GM12892 (cell line): ENCODE results near the gene HDAC6.
"Not testable (repeated sequence)": the region's sequence is repeated elsewhere in the genome, so short reads cannot be mapped to it uniquely, and the experiment has no call there.

ENCODE experiments used
- DNase-seq: peaks from one replicate; pipeline ENCODE4 v3.0.0; 2011; ENCODE audit not compliant: insufficient read length
- FAIRE-seq: peaks from 2 replicates; lab custom pipeline; 2011; peaks lifted over from hg19 to GRCh38; lab: Jason Lieb, UNC
- POLR2A ChIP-seq: IDR thresholded peaks from 2 replicates; pipeline ENCODE4 v1.6.1; 2011; ENCODE audit warnings: low read depth, low read length, control low read depth
- POLR2AphosphoS5 ChIP-seq: IDR thresholded peaks from 2 replicates; pipeline ENCODE4 v1.6.1; 2011; ENCODE audit warnings: low read depth, low read length, control low read depth
- TAF1 ChIP-seq: IDR thresholded peaks from 2 replicates; pipeline ENCODE4 v1.6.1; 2011; ENCODE audit warnings: low read depth, mild to moderate bottlenecking, control low read depth, low read length, borderline replicate concordance

Gene HDAC6

DNA sequence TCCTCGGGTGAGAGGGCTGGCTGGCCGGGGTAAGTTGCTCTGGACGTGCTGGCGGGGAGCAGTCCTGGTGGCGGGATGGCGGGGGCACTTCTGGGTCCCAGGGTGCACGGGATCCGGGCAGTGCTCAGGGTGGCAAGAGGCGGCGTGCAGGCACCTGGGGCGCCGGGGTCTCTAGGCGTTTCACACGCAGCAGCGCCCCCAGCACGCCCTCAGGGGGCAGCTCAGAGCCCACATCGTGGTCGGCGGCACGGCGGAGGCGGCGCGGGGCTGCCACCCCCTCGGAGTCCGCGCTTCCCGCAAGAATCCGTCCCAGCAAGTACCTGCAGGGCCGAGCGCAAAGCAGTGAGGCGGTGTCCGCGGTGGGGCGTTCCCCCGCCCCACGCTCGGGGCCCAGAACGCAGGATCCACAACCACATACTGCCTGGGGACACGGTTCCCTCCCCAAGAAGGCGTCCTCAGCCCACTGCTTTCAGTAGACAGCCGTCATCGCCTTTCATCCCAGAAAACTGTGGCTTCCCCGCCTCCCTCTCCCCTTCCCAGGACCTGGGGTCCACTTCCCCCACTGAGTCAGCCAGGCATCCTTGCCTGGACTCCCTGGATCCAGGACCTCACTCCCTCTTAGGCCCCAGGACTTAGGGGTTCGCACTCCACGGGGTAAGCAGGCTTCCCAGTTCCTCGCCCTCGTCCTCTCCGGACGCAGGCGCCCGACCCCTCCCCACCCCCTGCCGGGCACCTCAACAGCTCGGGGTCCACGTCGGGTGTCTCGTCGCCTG, 29.5 kb downstream of the HDAC6 start:
- TF ChIP-seq POLR2AphosphoS5 (no peak), POLR2A (no peak), TAF1 (no peak)
- DNase-seq = no peak
- FAIRE-seq = no peak

DNA sequence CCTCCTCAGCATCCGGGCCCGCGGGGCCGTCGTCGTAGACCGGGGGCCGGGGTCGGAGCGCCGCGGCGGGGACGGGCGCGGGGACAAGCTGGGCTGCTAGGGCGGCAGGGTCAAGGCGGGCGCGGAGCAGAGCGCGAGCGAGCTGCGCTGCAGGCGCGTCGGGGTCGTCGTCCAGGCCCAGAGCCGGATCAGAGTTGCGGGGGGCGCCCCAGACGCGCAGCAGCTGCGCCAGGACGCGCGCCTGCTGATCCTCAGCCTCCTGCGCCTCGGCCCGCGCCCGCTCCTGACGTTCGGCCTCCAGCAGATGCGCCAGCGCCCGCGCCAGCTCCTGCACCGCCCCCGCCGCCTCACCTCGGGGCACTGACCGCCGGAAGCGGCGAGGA, 30.0 kb downstream of the HDAC6 start:
- TF ChIP-seq POLR2A (no peak), POLR2AphosphoS5 (no peak), TAF1 (no peak)
- no peak for FAIRE-seq
- no peak for DNase-seq

DNA sequence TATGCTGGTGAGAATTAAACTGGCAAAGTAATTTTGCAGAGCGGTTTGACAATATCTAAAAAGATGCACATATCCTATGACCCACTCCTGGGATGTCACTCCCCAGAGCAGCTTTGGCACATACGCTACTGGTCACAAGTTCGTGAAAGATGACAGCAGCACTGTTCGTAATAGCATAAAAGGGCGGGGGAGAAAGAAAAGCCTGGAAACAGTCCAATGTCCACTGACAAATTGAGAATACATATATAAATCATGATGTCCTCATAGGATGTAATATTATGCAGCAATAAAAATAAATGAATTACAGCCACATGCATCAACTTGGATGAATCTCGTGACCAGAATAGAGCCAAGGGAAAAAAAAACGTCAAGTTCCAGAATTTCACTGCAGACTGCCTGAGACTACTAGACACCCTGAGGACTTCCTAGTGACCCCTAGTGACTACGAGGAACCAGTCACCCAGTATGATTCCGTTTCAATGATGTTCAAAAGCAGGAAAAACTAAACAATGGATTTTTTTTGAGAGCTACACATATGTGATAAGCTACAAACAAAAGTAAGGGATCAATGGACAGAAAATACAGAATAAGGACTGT, 31.8 kb downstream of the HDAC6 start:
- DNase-seq = no peak
- no peak for FAIRE-seq
- no peak for TF ChIP-seq POLR2AphosphoS5
- no peak for TF ChIP-seq POLR2A
- TF ChIP-seq TAF1 = no peak

DNA sequence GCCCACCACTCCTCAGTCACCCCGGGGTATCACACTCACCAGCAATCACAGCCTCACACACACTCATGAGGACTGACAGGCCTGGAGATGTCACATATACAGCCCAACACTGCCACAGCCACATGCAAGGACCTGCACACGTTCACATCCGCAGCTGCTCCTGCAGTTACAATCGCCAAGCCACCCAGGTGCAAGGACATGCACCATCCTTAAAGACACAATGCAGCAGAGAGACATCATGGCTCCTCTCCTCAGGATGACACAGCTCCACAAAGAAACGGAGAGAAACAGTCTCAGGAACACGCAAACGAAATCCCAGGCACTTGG, 32.5 kb downstream of the HDAC6 start:
- FAIRE-seq (no peak), DNase-seq (no peak)

DNA sequence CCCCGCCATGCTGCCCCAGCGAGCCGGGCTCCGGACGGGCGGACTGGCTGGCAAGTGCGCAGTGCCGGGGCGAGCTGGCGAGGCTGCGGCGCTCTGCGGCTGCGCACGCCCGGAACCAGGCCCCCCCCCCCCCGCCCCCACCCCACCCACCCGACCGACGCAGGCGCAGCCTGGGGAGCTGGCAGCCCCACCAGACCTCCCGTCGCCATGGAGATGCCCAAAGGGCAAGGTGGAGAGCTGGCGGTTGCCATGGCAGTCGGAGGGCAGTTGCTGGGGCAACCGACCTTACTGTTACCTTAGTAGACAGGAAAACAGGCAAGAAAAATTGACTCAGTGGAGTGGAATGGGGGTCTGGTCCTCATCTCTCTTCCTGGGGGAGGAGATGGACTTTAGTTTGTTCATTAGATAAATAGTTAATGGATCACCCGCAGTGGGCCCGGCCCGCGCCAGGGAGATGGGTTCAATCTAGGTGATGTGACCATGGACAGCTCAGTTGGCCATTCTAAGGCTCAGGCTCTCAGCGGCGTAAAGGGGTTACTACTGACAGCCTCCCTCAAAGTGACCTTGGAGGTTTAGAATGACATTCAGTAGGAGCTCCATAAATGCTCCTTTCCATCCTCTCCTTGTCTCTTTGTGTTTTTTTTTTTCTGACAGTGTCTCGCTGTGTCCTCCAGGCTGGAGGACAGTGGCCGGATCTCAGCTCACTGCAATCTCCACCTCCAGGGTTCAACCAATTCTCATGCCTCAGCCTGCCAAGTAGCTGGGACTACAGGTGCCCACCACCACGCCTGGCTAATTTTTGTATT, 33.9 kb downstream of the HDAC6 start, which contains the start of gene PCSK1N:
PCSK1N (minus strand) TSS at position 87 of the 806 bp plus-strand sequence; CDS start at position 9, 78 bp downstream.
- FAIRE-seq = no peak
- no peak for TF ChIP-seq POLR2AphosphoS5
- TF ChIP-seq POLR2A = no peak
- TF ChIP-seq TAF1 = no peak
- DNase-seq = no peak

More for the DNA sequence above, 32.5 kb downstream of the HDAC6 start:
- TF ChIP-seq POLR2A = no peak
- no peak for TF ChIP-seq POLR2AphosphoS5
- no peak for TF ChIP-seq TAF1

DNA sequence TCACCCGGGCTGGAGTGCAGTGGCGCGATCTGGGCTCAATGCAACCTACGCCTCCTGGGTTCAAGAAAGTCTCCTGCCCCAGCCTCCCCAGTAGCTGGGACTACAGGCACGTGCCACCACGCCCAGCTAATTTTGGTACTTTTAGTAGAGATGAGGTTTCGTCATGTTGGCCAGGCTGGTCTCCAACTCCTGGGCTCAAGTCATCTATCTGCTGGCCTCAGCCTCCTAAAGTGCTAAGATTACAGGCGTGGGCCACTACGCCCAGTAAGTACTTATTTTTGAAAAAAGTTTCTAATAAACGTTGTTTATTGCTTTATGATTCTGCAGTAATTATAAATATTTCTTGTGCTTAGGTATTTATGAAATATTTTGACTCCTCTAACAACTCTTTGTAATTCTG, 37.8 kb downstream of the HDAC6 start:
- no peak for FAIRE-seq
- no peak for TF ChIP-seq POLR2AphosphoS5
- TF ChIP-seq POLR2A = no peak
- no peak for TF ChIP-seq TAF1
- DNase-seq = no peak

DNA sequence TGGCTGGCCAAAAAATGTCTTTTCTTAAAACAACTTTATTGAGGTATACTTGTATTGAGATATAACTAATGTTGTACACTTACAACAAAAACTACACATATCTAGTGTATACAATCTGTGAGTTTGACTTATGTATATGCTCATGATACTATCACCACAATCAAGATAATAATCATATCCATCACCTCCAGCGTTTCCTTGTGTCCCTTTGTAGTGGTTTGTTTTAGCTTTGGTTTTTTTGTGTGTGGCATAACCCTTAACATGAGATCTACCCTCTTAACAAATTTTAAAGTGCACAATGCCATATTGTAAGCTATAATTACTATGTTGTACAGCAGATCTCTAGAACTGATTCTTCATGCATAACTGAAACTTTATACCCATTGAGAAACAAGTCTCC, 47.0 kb downstream of the HDAC6 start:
- DNase-seq (no peak), FAIRE-seq (no peak)
- TF ChIP-seq POLR2AphosphoS5 = no peak
- no peak for TF ChIP-seq POLR2A
- no peak for TF ChIP-seq TAF1

DNA sequence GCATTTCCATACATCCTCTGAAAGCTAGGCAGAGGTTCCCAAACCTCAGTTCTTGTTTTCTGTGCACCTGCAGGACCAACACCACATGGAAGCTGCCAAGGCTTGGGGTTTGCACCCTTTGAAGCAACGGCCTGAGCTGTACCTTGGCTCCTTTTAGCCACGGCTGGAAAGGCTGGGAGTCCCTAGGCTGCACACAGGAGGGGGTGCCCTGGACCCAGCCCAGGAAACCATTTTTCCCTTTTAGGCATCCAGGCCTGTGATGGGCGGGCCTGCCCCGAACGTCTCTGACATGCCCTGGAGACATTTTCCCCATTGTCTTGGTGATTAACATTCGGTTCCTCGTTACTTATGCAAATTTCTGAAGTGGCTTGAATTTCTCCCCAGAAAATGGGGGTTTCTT, 51.0 kb downstream of the HDAC6 start:
- DNase-seq (no peak), FAIRE-seq (no peak)
- TF ChIP-seq POLR2A = no peak
- no peak for TF ChIP-seq POLR2AphosphoS5
- no peak for TF ChIP-seq TAF1

DNA sequence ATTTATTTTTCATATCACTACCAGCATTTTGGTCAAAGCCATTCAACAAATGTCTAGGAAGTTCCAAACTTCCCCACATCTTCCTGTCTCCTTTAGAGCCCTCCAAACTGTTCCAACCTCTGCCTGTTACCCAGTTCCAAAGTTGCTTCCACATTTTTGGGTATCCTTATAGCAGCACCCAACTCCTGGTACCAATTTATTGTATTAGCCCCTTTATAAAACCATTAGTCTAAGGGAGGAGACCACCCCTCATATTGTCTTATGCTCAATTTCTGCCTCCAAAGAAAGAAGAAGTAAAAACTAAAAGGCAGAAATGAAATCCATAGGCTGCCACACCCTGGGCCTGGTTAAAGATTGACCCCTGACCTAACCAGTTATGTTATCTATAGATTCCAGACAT, 51.6 kb downstream of the HDAC6 start:
- FAIRE-seq, DNase-seq: not testable (repeated sequence)

DNA sequence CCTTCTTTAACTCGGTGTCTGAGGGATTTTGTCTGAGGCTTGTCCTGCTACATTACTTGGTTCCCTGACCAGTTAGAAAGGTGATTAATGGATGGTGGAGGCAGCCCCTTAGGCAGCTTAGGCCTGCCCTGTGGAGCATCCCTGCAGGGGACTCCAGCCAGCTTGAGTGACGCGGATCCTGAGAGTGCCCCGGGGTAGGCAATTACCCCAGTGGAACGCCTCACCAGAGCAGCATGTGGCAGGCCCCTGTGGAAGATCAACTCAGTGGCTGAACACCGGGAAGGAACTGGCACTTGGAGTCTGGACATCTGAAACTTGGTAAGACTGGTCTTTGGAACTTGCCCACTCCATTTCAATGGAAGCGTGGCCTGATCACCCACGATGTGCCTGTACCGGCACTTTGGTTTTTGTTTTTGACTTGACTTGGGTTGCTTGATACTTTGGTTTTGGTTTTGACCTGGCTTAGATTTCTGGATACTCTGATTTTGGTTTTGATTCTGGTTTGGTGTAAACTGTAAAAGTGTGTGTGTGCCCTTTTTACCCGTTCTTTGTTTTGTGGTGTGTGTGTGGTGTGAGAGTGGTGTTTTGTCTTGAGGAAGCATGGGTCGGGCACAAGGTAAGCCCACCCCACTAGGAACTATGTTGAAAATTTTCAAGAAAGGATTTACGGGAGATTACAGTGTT, 52.4 kb downstream of the HDAC6 start:
- DNase-seq, FAIRE-seq: not testable (repeated sequence)

DNA sequence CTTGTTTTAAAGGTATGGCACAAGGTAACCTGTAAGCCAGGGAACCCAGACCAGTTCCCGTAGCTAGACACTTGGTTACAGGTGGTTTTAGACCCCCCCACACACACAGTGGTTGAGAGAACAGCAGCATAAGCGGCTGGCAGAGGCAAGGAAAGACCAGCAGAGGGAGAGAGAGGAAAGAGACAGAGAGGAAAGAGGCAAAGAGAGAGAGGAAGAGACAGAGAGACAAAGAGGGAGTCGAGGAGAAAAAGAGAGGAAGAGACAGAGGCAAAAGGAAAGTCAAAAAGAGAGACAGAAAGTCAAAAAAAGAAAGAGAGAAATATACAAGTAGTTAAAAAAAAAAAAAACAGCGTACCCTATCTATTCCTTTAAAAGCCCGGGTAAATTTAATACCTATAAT, 53.0 kb downstream of the HDAC6 start:
- TF ChIP-seq TAF1 = no peak
- TF ChIP-seq POLR2A = no peak
- TF ChIP-seq POLR2AphosphoS5 = no peak
- DNase-seq (no peak), FAIRE-seq (no peak)

DNA sequence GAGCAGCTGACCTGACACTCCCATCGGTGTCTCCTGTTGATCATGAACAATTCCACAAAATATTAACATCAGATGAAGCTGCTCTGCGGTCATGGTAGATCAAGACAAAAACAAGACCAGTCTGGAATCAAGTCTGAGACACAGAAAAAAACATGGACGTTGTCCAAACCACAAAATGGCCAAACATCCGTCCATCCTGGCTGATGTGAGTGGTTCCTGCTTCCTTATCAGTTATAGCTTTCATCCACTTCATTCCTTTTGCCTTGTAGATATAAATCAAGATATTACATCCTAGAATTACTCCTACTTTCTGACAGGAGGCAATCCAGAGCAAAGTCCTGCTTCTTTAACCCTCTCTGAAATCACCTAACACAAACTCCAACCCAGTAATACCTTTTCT, 62.3 kb downstream of the HDAC6 start:
- TF ChIP-seq POLR2AphosphoS5 = no peak
- TF ChIP-seq TAF1 = no peak
- no peak for TF ChIP-seq POLR2A
- DNase-seq = no peak

DNA sequence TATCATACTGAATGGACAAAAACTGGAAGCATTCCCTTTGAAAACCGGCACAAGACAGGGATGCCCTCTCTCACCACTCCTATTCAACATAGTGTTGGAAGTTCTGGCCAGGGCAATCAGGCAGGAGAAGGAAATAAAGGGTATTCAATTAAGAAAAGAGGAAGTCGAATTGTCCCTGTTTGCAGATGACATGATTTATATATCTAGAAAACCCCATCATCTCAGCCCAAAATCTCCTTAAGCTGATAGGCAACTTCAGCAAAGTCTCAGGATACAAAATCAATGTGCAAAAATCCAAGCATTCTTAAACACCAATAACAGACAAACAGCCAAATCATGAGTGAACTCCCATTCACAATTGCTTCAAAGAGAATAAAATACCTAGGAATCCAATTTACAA, 70.2 kb downstream of the HDAC6 start:
- FAIRE-seq, DNase-seq: not testable (repeated sequence)

More for the DNA sequence above, 62.3 kb downstream of the HDAC6 start:
- no peak for FAIRE-seq
